Right ventricle myocardium inferior (tissue), 1 donor: ENCODE measurements around the gene C1orf226. TPM values are rescaled to one million over a fixed set of nuclear protein-coding genes. Genes with fewer than 3 reads are reported as not detected.
"Not testable (repeated sequence)": the region's sequence is repeated elsewhere in the genome, so short reads cannot be mapped to it uniquely, and the experiment has no call there.

Experiments used
- ATAC-seq: fragments of 200-7000 bp; cut with Tn5 transposase; one replicate; pipeline ENCODE4 v1.9.1; 2020; ENCODE audit warnings: mild to moderate bottlenecking, moderate library complexity
- DNase-seq: peaks from one replicate; pipeline ENCODE4 v3.0.0; 2021; ENCODE audit errors: missing footprints
- intact Hi-C: fragments of 100-400 bp; cut with DNase I; formaldehyde crosslinking; loops from one replicate; pipeline ENCODE4 v1.11.0; 2022
- microRNA-seq: library from miRNA; unstranded; fragments of <30 nt; microRNA quantifications from one replicate; pipeline ENCODE4 v1.2.0, GENCODE V29; 2020
- total RNA-seq: library from RNA; stranded (reverse); fragmentation: NEBNext Ultra II Directional; extraction: Animal tissue kit (Norgen Biotek cat#: 25700); gene quantifications from one replicate; pipeline ENCODE4 v1.2.1, GENCODE V29; 2021
- donor health status: DM: no; HTN: yes; CAD: no; lungs with severe emphysema.

C1orf226 gene
- total RNA-seq, 1 donor from 2014 or later = 4.6 TPM

DNA sequence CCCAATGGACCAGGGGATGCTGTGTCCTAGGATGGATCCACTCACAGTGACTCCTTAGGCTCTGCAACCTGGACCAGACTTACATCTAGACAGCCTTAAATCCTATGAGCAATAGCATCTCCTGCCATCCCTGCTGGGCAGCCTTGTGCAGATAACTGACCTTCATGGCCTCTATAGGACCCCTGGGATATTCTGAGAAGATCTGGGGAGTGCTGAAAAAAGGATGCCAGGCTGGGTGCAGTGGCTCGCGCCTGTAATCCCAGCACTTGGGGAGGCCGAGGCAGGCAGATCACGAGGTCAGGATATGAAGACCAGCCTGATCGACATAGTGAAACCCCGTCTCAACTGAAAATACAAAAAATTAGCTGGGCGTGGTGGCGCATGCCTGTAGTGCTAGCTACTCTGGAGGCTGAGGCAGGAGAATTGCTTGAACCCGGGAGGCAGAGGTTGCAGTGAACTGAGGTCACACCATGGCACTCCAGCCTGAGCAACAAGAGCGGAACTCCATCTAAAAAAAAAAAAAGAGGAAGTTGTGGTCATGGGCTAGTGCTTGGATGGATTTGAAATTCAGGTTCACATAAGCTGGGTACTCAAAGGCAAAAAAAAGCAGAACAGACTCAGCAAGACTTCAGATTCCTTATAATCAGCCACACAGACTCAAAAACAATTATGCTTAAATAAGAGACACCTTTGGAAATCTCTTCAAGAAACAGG lies 41.3 kb downstream of the C1orf226 start:
- intact Hi-C loops = no loop called here
- DNase-seq (no peak), ATAC-seq (no peak)

DNA sequence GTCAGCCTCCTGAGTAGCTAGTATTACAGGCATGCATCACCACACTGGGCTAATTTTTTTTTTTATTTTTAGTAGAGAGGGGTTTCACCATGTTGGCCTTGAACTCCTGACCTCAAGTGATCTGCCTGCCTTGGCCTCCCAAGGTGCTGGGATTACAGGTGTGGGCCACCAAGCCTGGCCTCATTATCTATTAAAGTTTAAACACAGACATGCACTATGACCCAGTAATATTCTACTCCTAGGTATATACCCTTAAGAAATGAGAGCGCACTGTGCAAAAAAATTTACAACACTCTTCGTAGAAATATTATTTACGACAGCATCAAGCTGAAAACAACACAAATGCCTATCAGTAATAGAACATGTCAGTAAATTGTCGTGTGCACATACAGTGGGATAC lies 49.1 kb downstream of the C1orf226 start:
- DNase-seq = no peak
- intact Hi-C loops = no loop called here
- no peak for ATAC-seq

GRCh38 chr1:162432977-162433713 lies 51.6 kb downstream of the C1orf226 start:
- DNase-seq, ATAC-seq, intact Hi-C loops: not testable (repeated sequence)

Small RNA genes within 50 kb of the gene (microRNA-seq; reads per million reads assigned to microRNA genes)
- gene MIR556 = 4.0 reads per million, percentile 6 among the genes with 10 or more reads in this experiment

Other genes with a start within 250 kb of the C1orf226 start
- gene SPATA46, start 4.9 kb upstream of the C1orf226 start, total RNA-seq = not detected
- gene SH2D1B, start 30.4 kb downstream of the C1orf226 start, total RNA-seq = 0.24 TPM
- 21.6 TPM for gene UHMK1, start 116.1 kb downstream of the C1orf226 start, total RNA-seq
- gene UAP1, start 180.0 kb downstream of the C1orf226 start, total RNA-seq = 28.9 TPM